Psoas muscle (tissue), 8 donors: ENCODE results near the gene HPCAL1. TPM values are rescaled to one million over a fixed set of nuclear protein-coding genes. Genes with fewer than 3 reads are reported as not detected.

ENCODE experiments used
- ATAC-seq, 4 donors: fragments of 200-7000 bp; cut with Tn5 transposase; one replicate each; pipeline ENCODE4 v1.9.1; 2020; ENCODE audit warnings: moderate library complexity in 3 of 4, mild to moderate bottlenecking in 2 of 4
- DNase-seq, 2 donors: peaks; one replicate each; pipeline ENCODE4 v3.0.0-alpha.2; 2020
- H3K27ac ChIP-seq: fragments of 200-600 bp; one replicate; pipeline ENCODE4 v1.8.0; 2022
- H3K27me3 ChIP-seq, 3 donors: fragments of 200-600 bp in 1 of 3; one replicate each; pipeline versions ENCODE4 v1.6.1 to v1.8.0; 2013 to 2022; ENCODE audit warnings: low read length in 2 of 3, mild to moderate bottlenecking in 2 of 3, moderate library complexity in 1 of 3; ENCODE audit not compliant: insufficient read depth in 3 of 3
- H3K36me3 ChIP-seq, 2 donors: fragments of 200-600 bp in 1 of 2; one replicate each; pipeline versions ENCODE4 v1.6.1 to v1.8.0; 2013 to 2022; ENCODE audit warnings: low read depth in 1 of 2, mild to moderate bottlenecking in 1 of 2, moderate library complexity in 1 of 2; ENCODE audit not compliant: insufficient read depth in 1 of 2
- H3K4me1 ChIP-seq: fragments of 200-600 bp; one replicate; pipeline ENCODE4 v1.8.0; 2022
- H3K4me3 ChIP-seq: fragments of 200-600 bp; one replicate; pipeline ENCODE4 v1.8.0; 2022; ENCODE audit warnings: mild to moderate bottlenecking
- H3K9me3 ChIP-seq: fragments of 200-600 bp; one replicate; pipeline ENCODE4 v1.8.0; 2022
- WGBS, 3 donors: extraction: QIAGEN DNeasy Blood & Tissue Kit; methylation state at CpG; one replicate each; pipeline versions ENCODE4 v1.1.6 to v1.1.7; 2013; 5-methylcytosine and 5-hydroxymethylcytosine counted together
- intact Hi-C, 2 donors: fragments of 100-400 bp; cut with DNase I; formaldehyde crosslinking; loops; one replicate each; pipeline versions ENCODE4 v1.11.0 to v1.14.2; 2022
- polyA plus RNA-seq, 3 donors: library from polyadenylated mRNA; stranded (reverse); fragments of 200-250 nt; gene quantifications; one replicate each; pipeline ENCODE4 v1.2.3, GENCODE V29; 2013
- total RNA-seq, 4 donors: library from RNA; stranded (reverse); fragmentation: NEBNext Ultra II Directional in 2 of 4; extraction: Animal tissue kit (Norgen Biotek cat#: 25700) in 2 of 4; gene quantifications; one replicate each; pipeline versions ENCODE4 v1.2.1 to v1.2.4, GENCODE V29; 2021 to 2023
- TF ChIP-seq, protein P1 (sequence below): fragments of 200-600 bp; IDR thresholded peaks from one replicate; pipeline ENCODE4 v1.8.0; 2022; ENCODE audit warnings: antibody characterized with exemption
- donor health status: healthy with polysubstance abuse.
- donor health status: DM: no; HTN: no; CAD: no; lungs with moderate emphysema.
- donor health status: Bipolar disorder and iron deficiency.
- donor health status: healthy.
- donor health status: DM: yes; HTN: yes; CAD: no.
- donor health status: DM: no; HTN: no; CAD: no.
- donor health status: DM: no; HTN: no; CAD: no.
- donor health status: DM: yes; HTN: yes; CAD: no.

HPCAL1 gene
- total and polyA plus RNA-seq, 7 donors: 16.1 to 182 (median 33.4) TPM

DNA sequence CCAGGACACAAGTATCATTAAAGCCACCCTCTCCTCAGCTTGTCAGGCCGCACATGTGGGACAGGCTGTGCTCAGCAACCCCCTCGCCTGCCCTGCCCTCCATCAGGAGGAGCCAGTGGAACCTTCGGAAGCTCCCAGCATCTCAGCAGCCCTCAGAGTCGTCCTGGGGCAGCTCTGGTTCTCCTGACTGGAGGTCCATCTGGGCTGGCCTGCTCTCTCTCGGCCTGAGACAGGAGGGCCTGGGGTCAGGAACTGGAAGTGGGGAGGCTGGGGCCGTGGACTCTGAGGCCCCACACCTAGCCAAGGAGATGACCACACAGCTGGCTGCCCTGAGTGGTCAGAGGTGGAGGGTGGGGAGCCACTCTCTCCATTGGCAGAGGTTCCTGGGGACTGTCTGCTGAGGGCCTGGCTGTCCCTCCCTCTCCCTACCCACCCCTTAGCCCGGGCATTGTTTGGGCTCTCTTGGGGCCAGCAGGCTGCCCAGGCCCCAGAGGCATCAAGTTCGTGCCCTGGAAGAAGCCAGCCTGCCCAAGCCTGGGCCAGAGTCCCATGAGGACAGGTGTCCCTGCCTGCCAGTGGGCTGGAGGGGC, 122.3 kb downstream of the HPCAL1 start:
- H3K9me3 ChIP-seq: no peaks in the 10 kb centered on the region
- intact Hi-C loops: no loop called here
- no peak overlapping the region for H3K4me3 ChIP-seq
- WGBS, 3 donors: 54 to 87% (median 73%) methylated on average over 7 to 8 of the region's 8 CpGs
- no peaks in the 10 kb centered on the region for H3K4me1 ChIP-seq
- TF ChIP-seq, protein P1, sequence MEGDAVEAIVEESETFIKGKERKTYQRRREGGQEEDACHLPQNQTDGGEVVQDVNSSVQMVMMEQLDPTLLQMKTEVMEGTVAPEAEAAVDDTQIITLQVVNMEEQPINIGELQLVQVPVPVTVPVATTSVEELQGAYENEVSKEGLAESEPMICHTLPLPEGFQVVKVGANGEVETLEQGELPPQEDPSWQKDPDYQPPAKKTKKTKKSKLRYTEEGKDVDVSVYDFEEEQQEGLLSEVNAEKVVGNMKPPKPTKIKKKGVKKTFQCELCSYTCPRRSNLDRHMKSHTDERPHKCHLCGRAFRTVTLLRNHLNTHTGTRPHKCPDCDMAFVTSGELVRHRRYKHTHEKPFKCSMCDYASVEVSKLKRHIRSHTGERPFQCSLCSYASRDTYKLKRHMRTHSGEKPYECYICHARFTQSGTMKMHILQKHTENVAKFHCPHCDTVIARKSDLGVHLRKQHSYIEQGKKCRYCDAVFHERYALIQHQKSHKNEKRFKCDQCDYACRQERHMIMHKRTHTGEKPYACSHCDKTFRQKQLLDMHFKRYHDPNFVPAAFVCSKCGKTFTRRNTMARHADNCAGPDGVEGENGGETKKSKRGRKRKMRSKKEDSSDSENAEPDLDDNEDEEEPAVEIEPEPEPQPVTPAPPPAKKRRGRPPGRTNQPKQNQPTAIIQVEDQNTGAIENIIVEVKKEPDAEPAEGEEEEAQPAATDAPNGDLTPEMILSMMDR: no peak
- peak in 1 of 4 donors; percentile 41 for ATAC-seq
- peaks cover 0 to 6% of the 10 kb centered on the region in 2 donors for H3K36me3 ChIP-seq
- no peak overlapping the region for H3K27ac ChIP-seq
- peak in 1 of 2 donors; percentile 35 for DNase-seq
- H3K27me3 ChIP-seq: peaks cover 0 to 2% (median 0%) of the 10 kb centered on the region in 3 donors

DNA sequence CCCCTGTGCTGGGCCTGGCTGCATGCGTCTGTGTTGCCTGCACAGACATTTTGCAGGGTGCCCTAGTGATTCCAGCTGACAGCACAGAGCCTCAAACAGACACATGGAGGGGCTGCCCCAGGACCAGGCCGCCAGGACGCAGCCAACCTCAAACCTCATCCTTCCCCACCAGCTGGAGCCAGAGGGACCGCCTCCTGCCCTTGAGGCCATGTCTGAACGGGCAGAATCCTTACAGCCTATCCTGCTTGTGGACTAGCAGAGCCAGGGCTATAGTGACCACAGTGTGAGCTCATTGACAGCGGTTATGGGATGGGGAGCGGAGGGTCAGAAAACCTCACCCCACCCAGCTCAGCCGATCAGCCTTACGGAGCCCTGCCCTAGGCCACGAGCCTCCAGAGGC, 123.0 kb downstream of the HPCAL1 start:
- H3K4me3 ChIP-seq: no peak overlapping the region
- peaks cover 0 to 2% (median 0%) of the 10 kb centered on the region in 3 donors for H3K27me3 ChIP-seq
- H3K9me3 ChIP-seq: no peaks in the 10 kb centered on the region
- no peaks in the 10 kb centered on the region for H3K4me1 ChIP-seq
- ATAC-seq (peak in 1 of 4 donors; percentile 4), DNase-seq (no peak)
- intact Hi-C loops: no loop called here
- H3K36me3 ChIP-seq: peaks cover 0 to 4% of the 10 kb centered on the region in 2 donors
- H3K27ac ChIP-seq: no peak overlapping the region
- TF ChIP-seq, protein P1: no peak
- 72 to 89% (median 83%) methylated on average over 10 of the region's 10 CpGs for WGBS, 3 donors

DNA sequence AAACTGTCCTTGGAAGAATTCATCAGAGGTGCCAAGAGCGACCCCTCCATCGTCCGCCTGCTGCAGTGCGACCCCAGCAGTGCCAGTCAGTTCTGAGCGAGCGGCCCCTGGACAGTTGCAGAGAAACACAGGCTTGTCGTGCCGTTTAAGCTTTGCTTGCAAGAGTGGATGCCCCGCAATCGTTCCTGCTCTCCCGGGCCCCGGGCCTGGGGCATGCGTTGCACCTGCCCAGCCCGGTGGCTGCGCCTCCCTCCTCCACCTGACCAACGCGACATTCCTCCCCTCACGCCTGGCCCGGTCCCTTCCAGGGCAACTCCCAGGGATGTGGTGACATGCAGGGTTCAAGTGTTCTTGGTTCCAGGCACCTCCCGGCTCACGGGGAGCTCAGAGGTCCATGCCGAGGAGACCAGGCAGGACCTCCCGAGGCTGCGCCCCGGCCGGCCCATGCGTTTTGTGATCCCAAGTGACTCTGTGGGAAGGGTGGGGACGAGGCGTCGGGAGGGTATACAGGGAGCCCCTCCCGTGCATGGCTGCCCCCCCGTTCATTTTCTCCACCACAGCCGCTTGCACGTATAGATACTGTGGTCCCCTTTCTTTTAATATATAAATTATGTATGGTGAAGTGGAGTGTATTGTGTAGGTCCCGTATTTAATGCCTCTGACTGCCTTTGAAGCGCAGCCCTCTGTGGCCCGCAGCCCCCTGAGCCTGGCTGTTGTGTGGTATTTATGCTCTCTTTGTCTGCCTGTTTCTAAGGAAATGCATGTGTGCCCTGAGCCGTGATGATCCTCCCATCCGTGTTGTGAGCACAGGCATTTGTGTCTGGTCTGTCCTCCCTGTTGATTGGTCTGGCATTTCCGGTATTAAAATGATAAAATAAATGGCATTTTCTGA, 124.3 kb downstream of the HPCAL1 start:
- Histone ChIP-seq H3K4me1 (no peaks in the 10 kb centered on the region), H3K4me3 (no peak overlapping the region), H3K27me3 (peaks cover 0 to 11% (median 7%) of the 10 kb centered on the region in 3 donors), H3K9me3 (no peaks in the 10 kb centered on the region), H3K36me3 (peaks cover 0 to 4% of the 10 kb centered on the region in 2 donors), H3K27ac (no peak overlapping the region)
- DNase-seq (no peak), ATAC-seq (no peak)
- intact Hi-C loops: no loop called here
- 88 to 89% (median 89%) methylated on average over 39 to 40 of the region's 40 CpGs for WGBS, 3 donors
- TF ChIP-seq, protein P1: no peak

DNA sequence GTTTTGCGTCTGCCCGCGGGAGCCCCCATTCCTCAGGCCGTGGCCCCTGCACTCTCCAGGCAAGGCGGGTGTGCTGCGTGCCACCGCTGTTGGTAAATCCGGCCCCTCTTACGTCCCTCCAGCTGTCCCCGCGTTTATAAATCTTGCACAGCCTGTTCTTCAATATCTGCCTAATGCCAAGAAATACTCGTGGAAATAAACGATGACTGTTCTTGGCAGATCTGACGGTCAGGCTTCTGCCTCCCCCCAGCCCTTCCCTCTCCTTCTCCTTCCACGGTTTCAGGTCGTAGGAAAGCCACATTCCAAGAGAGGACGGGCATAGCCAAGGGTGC, 124.9 kb downstream of the HPCAL1 start:
- H3K27me3 ChIP-seq: peaks cover 0 to 17% (median 5%) of the 10 kb centered on the region in 3 donors
- intact Hi-C loops: no loop called here
- ATAC-seq (no peak), DNase-seq (no peak)
- H3K9me3 ChIP-seq: no peaks in the 10 kb centered on the region
- H3K4me3 ChIP-seq: no peak overlapping the region
- TF ChIP-seq, protein P1: no peak
- H3K27ac ChIP-seq: no peak overlapping the region
- H3K36me3 ChIP-seq: peaks cover 0 to 4% of the 10 kb centered on the region in 2 donors
- 48 to 69% (median 57%) methylated on average over 17 of the region's 17 CpGs for WGBS, 3 donors
- H3K4me1 ChIP-seq: no peaks in the 10 kb centered on the region
